ENCODE data around the gene ARID4B. TPM values are rescaled to one million over a fixed set of nuclear protein-coding genes. Genes with fewer than 3 reads are reported as not detected.
"Not testable (repeated sequence)": the region's sequence is repeated elsewhere in the genome, so short reads cannot be mapped to it uniquely, and the experiment has no call there.

The ARID4B gene
- total RNA-seq, 1 donor from 2014 or later, result 15.7 TPM

DNA sequence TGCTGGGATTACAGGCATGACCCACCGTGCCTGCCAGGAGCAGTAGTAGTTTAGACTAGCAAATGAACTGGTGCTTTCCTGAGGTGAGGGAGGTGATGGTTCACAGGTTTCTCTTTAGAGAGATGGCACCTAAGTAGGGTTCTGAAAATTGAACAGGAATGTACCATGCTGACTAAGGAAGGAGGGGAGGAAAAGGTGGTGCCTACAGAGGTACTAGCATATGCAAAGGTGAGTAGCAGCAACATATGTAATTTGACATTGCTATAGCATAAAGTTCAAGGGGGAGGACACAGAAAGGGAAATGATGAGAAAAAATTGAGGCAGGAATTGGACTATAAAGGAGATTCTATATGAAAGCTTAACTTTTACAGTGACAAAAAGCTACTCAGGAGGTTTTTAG, 101.0 kb downstream of the ARID4B start:
- Histone ChIP-seq H3K27me3 (ENCODE audit: low read depth) (no peaks in the 10 kb centered on the region), H3K27ac (replicated peaks) (no peak overlapping the region), H3K36me3 (peaks cover 76% of the 10 kb centered on the region), H3K4me3 (no peak overlapping the region), H3K4me1 (no peaks in the 10 kb centered on the region), H3K9me3 (replicated peaks) (no peaks in the 10 kb centered on the region)
- TF ChIP-seq, protein P1, sequence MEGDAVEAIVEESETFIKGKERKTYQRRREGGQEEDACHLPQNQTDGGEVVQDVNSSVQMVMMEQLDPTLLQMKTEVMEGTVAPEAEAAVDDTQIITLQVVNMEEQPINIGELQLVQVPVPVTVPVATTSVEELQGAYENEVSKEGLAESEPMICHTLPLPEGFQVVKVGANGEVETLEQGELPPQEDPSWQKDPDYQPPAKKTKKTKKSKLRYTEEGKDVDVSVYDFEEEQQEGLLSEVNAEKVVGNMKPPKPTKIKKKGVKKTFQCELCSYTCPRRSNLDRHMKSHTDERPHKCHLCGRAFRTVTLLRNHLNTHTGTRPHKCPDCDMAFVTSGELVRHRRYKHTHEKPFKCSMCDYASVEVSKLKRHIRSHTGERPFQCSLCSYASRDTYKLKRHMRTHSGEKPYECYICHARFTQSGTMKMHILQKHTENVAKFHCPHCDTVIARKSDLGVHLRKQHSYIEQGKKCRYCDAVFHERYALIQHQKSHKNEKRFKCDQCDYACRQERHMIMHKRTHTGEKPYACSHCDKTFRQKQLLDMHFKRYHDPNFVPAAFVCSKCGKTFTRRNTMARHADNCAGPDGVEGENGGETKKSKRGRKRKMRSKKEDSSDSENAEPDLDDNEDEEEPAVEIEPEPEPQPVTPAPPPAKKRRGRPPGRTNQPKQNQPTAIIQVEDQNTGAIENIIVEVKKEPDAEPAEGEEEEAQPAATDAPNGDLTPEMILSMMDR (IDR thresholded peaks at IDR 0.05; ENCODE audit: borderline replicate concordance), result no peak
- intact Hi-C loops (cut with micrococcal nuclease), result no loop called here
- no peak for DNase-seq

DNA sequence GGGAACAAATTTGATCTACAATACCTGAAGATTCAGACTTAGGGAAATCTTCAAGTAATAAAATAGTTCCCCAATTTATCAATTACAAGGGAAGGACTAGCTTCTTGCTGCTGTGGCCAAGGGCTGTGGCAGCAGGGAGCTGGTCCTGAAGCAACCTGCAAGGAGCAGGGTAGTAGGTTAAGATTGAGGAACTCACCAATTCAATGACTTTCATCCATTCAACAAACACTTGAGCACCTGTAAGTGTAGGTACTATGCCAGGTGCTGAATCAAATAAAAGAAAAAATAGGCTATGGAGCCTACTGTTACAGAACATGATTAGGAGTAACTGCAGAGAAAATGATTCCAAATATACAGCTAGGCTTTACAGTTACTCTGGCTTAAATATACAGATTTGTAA, 102.7 kb downstream of the ARID4B start:
- Histone ChIP-seq H3K4me3 (no peak overlapping the region), H3K9me3 (replicated peaks) (no peaks in the 10 kb centered on the region), H3K36me3 (peaks cover 80% of the 10 kb centered on the region), H3K27ac (replicated peaks) (no peak overlapping the region), H3K4me1 (no peaks in the 10 kb centered on the region), H3K27me3 (ENCODE audit: low read depth) (no peaks in the 10 kb centered on the region)
- intact Hi-C loops (cut with micrococcal nuclease), result no loop called here
- TF ChIP-seq, protein P1 (IDR thresholded peaks at IDR 0.05; ENCODE audit: borderline replicate concordance), result no peak
- no peak for DNase-seq

DNA sequence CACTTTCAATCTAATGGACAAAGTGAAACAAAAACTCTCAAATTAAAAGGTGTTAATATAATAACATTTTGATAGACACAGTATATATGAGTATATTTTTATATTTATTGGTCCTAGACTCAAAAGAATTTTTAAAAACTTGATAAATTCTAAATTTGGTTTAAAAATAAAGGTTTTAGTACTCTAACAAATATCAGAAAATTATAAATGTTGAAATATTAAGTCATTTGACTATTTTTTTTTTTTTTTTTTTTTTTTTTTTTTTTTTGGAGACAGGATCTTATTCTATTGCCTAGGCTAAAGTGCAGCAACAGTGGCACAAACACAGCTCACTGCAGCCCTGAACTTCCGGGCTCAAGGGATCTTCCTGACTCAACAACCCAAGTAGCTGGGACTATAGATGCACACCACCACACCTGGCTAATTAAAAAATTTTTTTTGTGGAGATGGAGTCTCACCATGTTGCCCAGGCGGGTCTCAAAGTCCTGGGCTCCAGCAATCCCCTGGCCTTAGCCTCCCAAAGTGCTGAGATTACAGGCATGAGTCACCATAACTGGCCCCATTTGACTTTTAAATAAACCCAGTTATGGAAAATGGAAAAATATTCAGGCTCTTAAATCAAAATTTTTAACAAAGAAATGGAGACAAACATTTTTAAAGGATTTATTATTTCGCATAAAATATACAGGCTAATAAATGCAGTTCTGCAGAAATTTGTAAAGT, 106.2 kb downstream of the ARID4B start:
- no peak for DNase-seq
- Histone ChIP-seq H3K27me3 (ENCODE audit: low read depth) (no peaks in the 10 kb centered on the region), H3K4me1 (no peaks in the 10 kb centered on the region), H3K4me3 (no peak overlapping the region), H3K36me3 (peaks cover 65% of the 10 kb centered on the region), H3K9me3 (replicated peaks) (no peaks in the 10 kb centered on the region), H3K27ac (replicated peaks) (no peak overlapping the region)
- intact Hi-C loops (cut with micrococcal nuclease), result no loop called here
- TF ChIP-seq, protein P1 (IDR thresholded peaks at IDR 0.05; ENCODE audit: borderline replicate concordance), result no peak

DNA sequence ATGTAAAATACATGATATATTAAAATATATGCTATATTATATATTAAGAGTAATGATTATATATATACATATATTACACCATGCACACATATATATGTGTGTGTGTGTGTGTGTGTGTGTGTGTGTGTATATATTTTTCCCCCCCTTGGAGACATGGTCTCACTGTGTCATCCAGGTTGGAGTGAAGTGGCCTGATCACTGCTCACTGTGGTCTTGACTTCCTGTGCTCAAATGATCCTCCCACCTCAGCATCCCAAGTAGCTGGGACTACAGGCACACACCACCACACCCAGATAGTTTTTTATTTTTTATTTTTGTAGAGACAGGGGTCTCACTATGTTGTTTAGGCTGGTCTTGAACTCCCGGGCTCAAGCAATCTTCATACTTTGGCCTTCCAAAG, 112.5 kb downstream of the ARID4B start:
- Histone ChIP-seq H3K4me1 (no peaks in the 10 kb centered on the region), H3K27me3 (ENCODE audit: low read depth) (no peaks in the 10 kb centered on the region), H3K9me3 (replicated peaks) (no peaks in the 10 kb centered on the region), H3K36me3 (peaks cover 49% of the 10 kb centered on the region), H3K4me3 (no peak overlapping the region), H3K27ac (replicated peaks) (no peak overlapping the region)
- intact Hi-C loops (cut with micrococcal nuclease), result no loop called here
- TF ChIP-seq, protein P1 (IDR thresholded peaks at IDR 0.05; ENCODE audit: borderline replicate concordance), result no peak
- DNase-seq, result no peak

DNA sequence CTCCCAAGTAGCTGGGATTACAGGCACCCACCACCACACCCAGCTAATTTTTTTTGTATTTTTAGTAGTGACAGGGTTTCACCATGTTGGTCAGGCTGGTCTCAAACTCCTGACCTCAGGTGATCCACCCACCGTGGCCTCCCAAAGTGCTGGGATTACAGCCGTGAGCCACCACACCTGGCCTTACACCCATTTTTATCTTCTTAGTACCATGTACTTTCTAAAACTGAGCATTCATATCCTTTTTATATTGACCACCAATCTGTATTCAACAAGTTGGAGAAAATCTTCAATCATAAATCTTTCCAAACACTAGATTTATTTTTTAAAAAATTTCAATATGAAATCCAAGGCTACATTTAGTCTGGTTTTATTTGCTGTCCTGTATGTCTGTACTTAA, 113.0 kb downstream of the ARID4B start:
- DNase-seq; intact Hi-C loops (cut with micrococcal nuclease): not testable (repeated sequence)
- H3K36me3 ChIP-seq, result peaks cover 51% of the 10 kb centered on the region

DNA sequence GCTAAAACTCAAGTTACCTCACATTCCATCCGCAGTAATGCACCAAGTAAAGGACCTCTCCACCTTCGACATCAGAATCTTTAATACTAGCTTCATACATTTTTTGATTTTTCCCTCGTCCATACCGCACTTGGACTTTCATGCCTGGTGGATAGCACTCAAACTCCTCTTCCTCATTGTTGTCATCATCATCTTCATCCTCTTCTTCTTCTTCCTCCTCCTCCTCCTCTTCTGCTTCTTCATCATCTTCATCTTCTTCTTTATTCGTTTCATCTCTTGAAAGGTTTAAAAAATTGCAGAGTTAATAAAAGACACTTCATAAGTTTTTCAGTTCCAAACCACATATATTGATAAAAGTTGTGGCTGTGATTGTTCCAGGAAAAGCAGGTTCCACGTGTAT, 114.2 kb downstream of the ARID4B start:
- TF ChIP-seq, protein P1 (IDR thresholded peaks at IDR 0.05; ENCODE audit: borderline replicate concordance), result no peak
- H3K4me1 ChIP-seq, result no peaks in the 10 kb centered on the region
- H3K4me3 ChIP-seq, result no peak overlapping the region
- H3K9me3 ChIP-seq (replicated peaks), result no peaks in the 10 kb centered on the region
- H3K36me3 ChIP-seq, result peaks cover 51% of the 10 kb centered on the region
- no peak overlapping the region for H3K27ac ChIP-seq (replicated peaks)
- intact Hi-C loops (cut with micrococcal nuclease), result no loop called here
- H3K27me3 ChIP-seq (ENCODE audit: low read depth), result no peaks in the 10 kb centered on the region
- no peak for DNase-seq

More for the DNA sequence above, 113.0 kb downstream of the ARID4B start:
- not testable (repeated sequence) for H3K27ac ChIP-seq (replicated peaks); H3K4me1 ChIP-seq; H3K27me3 ChIP-seq (ENCODE audit: low read depth); H3K4me3 ChIP-seq; H3K9me3 ChIP-seq (replicated peaks)
